Fibroblast of lung (primary cell): Measurements from ENCODE around the gene PDZRN4. TPM values are rescaled to one million over a fixed set of nuclear protein-coding genes. Genes with fewer than 3 reads are reported as not detected.

Experiments used
- DNase-seq, 2 donors: peaks; one replicate each; pipeline versions ENCODE4 v3.0.0 to v3.0.0-alpha.2; 2010; ENCODE audit warnings: low read depth in 2 of 2
- H2AFZ ChIP-seq: 2 replicates; pipeline ENCODE4 v1.5.1; 2012; ENCODE audit warnings: low read length, control low read depth, inconsistent platforms
- H3K27ac ChIP-seq: 2 replicates; pipeline ENCODE4 v1.5.1; 2011; ENCODE audit warnings: low read length, control low read depth; ENCODE audit not compliant: insufficient read depth
- H3K27me3 ChIP-seq: 2 replicates; pipeline ENCODE4 v1.5.1; 2011; ENCODE audit warnings: mild to moderate bottlenecking, low read length; ENCODE audit not compliant: control insufficient read depth, insufficient read depth
- H3K36me3 ChIP-seq: 2 replicates; pipeline ENCODE4 v1.5.1; 2011; ENCODE audit warnings: low read length; ENCODE audit not compliant: control insufficient read depth, insufficient read depth
- H3K4me1 ChIP-seq: 2 replicates; pipeline ENCODE4 v1.5.1; 2011; ENCODE audit warnings: low read length; ENCODE audit not compliant: control insufficient read depth, insufficient read depth; ENCODE audit errors: extremely low read depth
- H3K4me2 ChIP-seq: 2 replicates; pipeline ENCODE4 v1.5.1; 2011; ENCODE audit warnings: low read length, control low read depth; ENCODE audit not compliant: insufficient read depth; ENCODE audit errors: extremely low read depth
- H3K4me3 ChIP-seq, 4 experiments: fragments of 200-600 bp in 1 of 4; sonication (generic) in 1 of 4; replicated peaks in 1 of 4; 2 replicates each; pipeline ENCODE4 v1.5.1; 2011 to 2016; ENCODE audit warnings: low read length in 4 of 4, low read depth in 3 of 4, mild to moderate bottlenecking in 3 of 4, control low read depth in 2 of 4, inconsistent platforms in 1 of 4, mixed read lengths in 1 of 4; ENCODE audit not compliant: insufficient read depth in 1 of 4; ENCODE audit errors: control extremely low read depth in 1 of 4
- H3K79me2 ChIP-seq: 2 replicates; pipeline ENCODE4 v1.5.1; 2012; ENCODE audit warnings: mild to moderate bottlenecking, low read length, inconsistent platforms; ENCODE audit not compliant: control insufficient read depth, insufficient read depth
- H3K9ac ChIP-seq: 2 replicates; pipeline ENCODE4 v1.5.1; 2011; ENCODE audit warnings: mild to moderate bottlenecking, low read length, control low read depth; ENCODE audit not compliant: insufficient read depth
- H3K9me3 ChIP-seq: 2 replicates; pipeline ENCODE4 v1.5.1; 2012; ENCODE audit warnings: low read depth, low read length; ENCODE audit not compliant: control insufficient read depth, insufficient read depth
- H4K20me1 ChIP-seq: 2 replicates; pipeline ENCODE4 v1.5.1; 2011; ENCODE audit warnings: low read length; ENCODE audit not compliant: control insufficient read depth, insufficient read depth; ENCODE audit errors: extremely low read depth
- CTCF ChIP-seq, 2 donors: IDR thresholded peaks in 1 of 2; conservative IDR thresholded peaks in 1 of 2; 1 replicate in 1 of 2; 2 replicates in 1 of 2; pipeline ENCODE4 v1.5.1; 2011 to 2012; ENCODE audit warnings: low read length in 2 of 2, control low read depth in 1 of 2, inconsistent platforms in 1 of 2, low read depth in 1 of 2, mild to moderate bottlenecking in 1 of 2
- EZH2 ChIP-seq: IDR thresholded peaks from 2 replicates; pipeline ENCODE4 v1.5.1; 2012; ENCODE audit warnings: low read length, control low read depth, mild to moderate bottlenecking; ENCODE audit errors: missing control alignments
- polyA plus RNA-seq, 2 donors: library from polyadenylated mRNA; depleted of rRNA in 1 of 2; stranded (reverse) in 1 of 2; unstranded in 1 of 2; fragments of >200 nt; gene quantifications; 2 replicates each; pipeline ENCODE4 v1.2.1, GENCODE V29; 2011 to 2012; ENCODE audit warnings: missing spikeins in 1 of 2
- total RNA-seq: library from RNA; depleted of rRNA; stranded (reverse); fragments of >200 nt; gene quantifications from 2 replicates; pipeline ENCODE4 v1.2.1, GENCODE V29; 2014

The PDZRN4 gene
- total and polyA plus RNA-seq, 2 donors (not counting 1 experiment from before 2014, with no cell fraction given): not detected

DNA sequence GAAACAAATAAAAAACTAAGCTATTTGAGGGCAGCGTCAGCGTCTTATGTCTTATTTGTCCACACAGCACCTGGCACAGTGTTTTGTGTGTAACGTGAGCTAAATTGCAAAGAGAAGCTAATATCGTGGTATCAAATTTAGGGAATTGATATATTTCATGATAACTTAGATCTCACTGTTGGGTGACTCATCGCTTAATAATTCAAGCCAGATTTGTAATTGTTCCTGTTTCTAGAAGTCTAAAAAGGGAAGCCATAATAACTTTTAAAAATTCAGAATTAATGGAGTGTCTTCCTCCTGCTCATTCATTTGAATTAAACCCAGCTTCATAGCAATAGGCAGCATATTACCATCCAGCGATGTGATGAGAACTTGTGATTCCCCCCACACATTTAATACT lies 214.7 kb downstream of the PDZRN4 start:
- H3K27me3 ChIP-seq: no peaks in the 10 kb centered on the region
- H4K20me1 ChIP-seq: no peaks in the 10 kb centered on the region
- H3K79me2 ChIP-seq: no peaks in the 10 kb centered on the region
- no peaks in the 10 kb centered on the region for H3K4me1 ChIP-seq
- H3K27ac ChIP-seq: no peak overlapping the region
- no peak overlapping the region for H3K4me3 ChIP-seq
- H3K4me2 ChIP-seq: no peak overlapping the region
- no peak for DNase-seq
- H3K9me3 ChIP-seq: no peaks in the 10 kb centered on the region
- H2AFZ ChIP-seq: no peak overlapping the region
- H3K36me3 ChIP-seq: no peaks in the 10 kb centered on the region
- H3K9ac ChIP-seq: no peak overlapping the region
- TF ChIP-seq CTCF (conservative IDR thresholded peaks at IDR 0.05 in 1 of 2, IDR thresholded peaks at IDR 0.05 in 1 of 2; ENCODE audit: low read depth in 1 of 2, low read length in 2 of 2): no peak
- TF ChIP-seq EZH2: no peak

DNA sequence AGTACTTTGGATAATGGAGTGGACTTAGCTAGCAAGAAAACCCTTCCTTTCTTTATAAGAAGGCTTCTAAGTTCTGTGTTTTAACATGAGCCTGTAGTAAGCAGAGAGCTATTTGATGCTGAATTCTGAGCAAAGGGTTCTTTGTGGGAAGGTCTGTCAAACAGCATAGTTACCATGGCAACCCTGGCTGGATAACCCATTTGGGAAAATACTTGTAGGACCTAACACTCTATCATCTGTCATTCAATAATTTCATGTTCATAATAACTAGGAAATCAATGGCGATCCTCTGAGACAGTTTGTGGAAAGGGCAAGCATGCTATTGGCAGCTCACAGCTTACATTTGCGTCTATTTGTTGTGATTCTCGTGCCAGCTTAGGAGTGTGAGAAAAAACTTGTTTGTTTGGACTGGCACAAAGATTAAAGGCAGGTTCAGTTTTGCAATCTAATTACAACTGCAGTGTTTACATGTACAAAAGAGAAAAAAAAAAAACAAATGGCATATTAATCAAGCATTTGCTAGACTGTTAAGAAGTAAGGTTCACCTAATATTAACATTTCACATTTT lies 219.2 kb downstream of the PDZRN4 start:
- DNase-seq: no peak
- H3K79me2 ChIP-seq: no peaks in the 10 kb centered on the region
- no peaks in the 10 kb centered on the region for H3K36me3 ChIP-seq
- no peak overlapping the region for H3K27ac ChIP-seq
- no peak overlapping the region for H2AFZ ChIP-seq
- H3K9me3 ChIP-seq: no peaks in the 10 kb centered on the region
- H3K4me1 ChIP-seq: no peaks in the 10 kb centered on the region
- H3K27me3 ChIP-seq: no peaks in the 10 kb centered on the region
- H3K9ac ChIP-seq: no peak overlapping the region
- TF ChIP-seq CTCF (conservative IDR thresholded peaks at IDR 0.05 in 1 of 2, IDR thresholded peaks at IDR 0.05 in 1 of 2; ENCODE audit: low read depth in 1 of 2, low read length in 2 of 2): no peak
- no peak for TF ChIP-seq EZH2
- H4K20me1 ChIP-seq: no peaks in the 10 kb centered on the region
- H3K4me2 ChIP-seq: no peak overlapping the region
- H3K4me3 ChIP-seq: no peak overlapping the region

DNA sequence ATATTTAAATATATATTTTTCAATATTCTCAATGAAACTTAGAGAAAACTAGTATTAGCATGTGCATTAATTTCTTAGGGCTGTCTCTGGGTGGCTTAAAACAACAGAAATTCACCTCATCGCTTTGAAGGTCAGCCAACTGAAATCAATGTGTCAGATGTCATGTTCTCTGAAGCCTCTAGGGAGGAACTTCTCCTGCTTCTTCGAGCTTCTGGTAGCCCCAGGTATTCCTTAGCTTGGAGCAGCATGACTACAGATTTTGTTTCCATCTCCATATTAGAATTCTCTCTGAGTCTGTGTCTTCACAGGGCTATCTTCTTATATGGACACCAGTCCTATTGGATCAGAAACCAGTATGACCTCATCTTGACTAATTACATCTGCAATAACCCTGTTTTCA lies 221.5 kb downstream of the PDZRN4 start:
- no peaks in the 10 kb centered on the region for H3K9me3 ChIP-seq
- H3K4me1 ChIP-seq: no peaks in the 10 kb centered on the region
- H2AFZ ChIP-seq: no peak overlapping the region
- no peaks in the 10 kb centered on the region for H3K36me3 ChIP-seq
- H3K79me2 ChIP-seq: no peaks in the 10 kb centered on the region
- H3K9ac ChIP-seq: no peak overlapping the region
- no peak overlapping the region for H3K27ac ChIP-seq
- H3K4me3 ChIP-seq: no peak overlapping the region
- no peaks in the 10 kb centered on the region for H3K27me3 ChIP-seq
- H3K4me2 ChIP-seq: no peak overlapping the region
- DNase-seq: no peak
- TF ChIP-seq EZH2 (no peak), CTCF (conservative IDR thresholded peaks at IDR 0.05 in 1 of 2, IDR thresholded peaks at IDR 0.05 in 1 of 2; ENCODE audit: low read depth in 1 of 2, low read length in 2 of 2) (no peak)
- no peaks in the 10 kb centered on the region for H4K20me1 ChIP-seq
